CD4-positive, alpha-beta T cell treated with Interleukin-15 for 1 hour (primary cell): ENCODE data around the gene S1PR3.

Experiments used
- DNase-seq: peaks from one replicate; pipeline ENCODE4 v3.0.0-alpha.2; 2020

The S1PR3 gene

DNA sequence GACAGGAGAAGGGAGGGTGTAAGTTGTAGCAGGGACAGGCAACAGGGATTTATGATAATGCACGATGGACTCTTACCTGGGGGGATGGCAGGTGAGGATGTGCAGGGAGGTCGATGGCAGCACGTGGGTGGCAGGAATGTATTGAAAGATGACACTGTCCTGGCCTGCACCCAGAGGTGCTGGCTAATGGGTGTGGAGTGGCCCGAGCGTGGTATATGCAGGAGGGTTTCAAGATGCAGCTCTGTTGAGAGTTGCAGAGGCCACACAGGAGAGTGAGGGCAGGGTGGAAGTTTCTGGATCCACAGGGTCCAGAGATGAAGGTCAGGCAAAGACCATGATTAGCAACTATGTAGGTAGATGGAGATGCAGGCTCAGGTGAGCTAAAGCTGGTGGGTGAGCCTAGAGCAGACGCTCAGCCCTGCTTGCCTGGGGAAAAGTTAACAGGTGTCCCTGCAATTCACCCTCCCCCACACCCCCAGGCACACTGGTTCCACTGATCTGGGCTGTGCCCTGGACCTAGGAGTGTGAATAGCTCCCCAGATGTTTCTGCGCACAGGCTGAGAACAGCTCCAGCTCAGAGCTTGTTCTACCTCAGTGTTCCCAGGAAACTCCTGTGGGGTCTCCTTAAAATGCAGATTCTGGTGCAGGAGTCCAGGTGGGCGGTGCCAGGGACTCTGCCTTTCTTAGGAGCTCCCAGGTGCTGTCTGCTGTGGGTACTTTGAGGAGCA lies 21.5 kb upstream of the S1PR3 start:
- no peak for DNase-seq

DNA sequence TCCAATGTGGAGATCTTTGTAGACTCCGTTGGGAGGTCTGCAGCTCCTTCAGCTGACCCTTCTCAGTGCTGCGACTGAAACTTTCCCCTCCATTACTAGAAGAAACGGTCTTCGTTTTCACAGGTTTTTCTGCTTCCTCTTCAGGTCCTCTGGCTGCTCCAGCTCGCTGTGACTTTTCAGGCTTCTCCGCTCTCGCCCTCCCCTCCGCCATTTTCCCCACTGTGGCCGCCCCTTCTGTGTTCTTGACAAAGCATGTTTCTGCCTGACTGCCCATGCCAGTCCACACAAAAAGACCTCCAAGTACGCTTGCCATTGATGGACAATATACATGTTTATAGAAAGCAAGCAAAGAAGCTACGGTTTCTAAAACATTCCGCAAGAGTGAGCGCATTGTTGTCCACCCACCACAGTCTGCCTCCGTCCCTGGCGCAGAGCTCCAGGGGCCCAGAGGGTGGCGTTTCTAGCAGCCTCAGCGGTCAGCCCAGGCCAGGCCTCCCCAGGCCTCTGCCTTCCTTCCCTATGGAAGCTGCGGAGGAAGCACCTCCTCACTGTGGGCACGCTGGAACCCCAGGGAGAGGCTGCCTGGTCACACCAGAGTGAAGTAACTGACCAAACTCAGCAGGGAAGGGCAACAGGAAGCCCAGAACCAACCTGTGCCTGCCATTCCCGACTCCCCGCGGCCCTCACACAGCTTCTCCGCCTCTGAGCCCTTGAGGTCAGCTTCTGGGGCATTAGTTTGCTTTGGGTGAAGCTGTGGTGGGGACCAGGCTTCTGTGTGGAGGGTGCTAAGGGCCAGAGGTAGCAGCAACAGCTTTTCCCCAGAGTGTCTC lies 19.9 kb upstream of the S1PR3 start:
- DNase-seq, result no peak

DNA sequence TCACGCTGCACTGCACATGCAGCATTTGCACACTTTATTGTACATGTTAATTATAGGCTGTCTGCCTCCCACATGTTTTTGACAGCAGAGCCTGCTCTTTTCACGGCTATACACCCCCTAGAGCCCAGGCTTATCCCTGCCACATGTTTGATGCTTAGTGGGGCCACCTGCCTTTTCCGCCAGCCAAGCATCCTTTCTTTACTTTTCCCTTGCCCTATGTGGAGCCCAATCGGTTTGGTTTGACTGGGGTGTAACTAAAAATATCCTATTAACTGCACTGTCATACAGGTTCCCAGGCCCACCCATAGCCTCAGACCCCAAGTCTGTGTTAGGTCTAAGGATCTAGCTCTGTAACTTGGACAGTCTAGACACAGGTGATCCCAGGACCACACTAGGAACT lies 18.9 kb upstream of the S1PR3 start:
- DNase-seq, result no peak

DNA sequence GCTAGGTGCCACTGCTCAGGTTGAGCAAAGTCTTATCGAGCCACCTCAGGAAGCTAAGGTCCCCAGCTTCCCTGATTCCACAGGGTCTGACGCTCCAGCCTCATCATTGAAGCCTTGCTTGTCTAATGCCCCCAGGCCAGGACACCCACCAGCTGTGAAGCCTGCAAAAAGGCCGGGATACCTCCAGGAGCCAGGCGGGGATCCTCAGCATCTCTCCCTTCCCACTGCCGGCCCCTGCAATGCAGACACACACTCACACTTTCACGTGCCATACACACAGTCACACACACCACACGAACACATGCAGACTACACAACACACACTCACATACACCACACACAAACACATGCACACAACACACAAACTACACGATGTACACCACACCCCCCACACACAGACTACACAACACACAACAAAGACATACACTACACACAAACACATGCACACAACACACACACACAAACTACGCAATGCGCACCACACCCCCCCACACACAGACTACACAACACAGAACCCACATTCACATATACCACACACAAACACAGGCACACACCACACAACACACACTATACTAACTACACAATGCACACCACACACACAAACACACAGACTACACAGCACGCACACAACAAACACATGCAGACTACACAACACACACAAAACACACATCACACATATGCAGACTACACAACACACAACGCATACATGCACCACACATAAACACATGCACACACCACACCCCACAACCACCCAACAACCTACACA lies 17.8 kb upstream of the S1PR3 start:
- DNase-seq, result no peak

DNA sequence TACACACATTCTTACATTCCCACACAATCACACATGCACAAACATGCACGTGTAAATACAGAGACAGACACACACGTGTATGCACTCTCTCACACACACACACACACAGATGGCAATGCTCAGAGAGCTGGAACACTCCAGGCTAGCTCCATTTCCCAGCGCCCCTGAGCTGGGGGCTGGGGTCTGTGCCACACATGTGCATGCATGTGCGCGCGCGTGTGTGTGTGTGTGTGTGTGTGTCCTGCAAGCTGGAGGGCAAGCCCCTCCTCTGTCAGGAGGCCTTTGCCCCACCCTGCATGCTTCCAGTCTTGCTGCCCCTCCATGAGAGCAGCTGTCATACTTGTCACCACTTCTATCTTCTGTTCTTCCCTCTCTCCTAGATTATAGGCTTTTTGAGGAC lies 16.6 kb upstream of the S1PR3 start:
- no peak for DNase-seq

DNA sequence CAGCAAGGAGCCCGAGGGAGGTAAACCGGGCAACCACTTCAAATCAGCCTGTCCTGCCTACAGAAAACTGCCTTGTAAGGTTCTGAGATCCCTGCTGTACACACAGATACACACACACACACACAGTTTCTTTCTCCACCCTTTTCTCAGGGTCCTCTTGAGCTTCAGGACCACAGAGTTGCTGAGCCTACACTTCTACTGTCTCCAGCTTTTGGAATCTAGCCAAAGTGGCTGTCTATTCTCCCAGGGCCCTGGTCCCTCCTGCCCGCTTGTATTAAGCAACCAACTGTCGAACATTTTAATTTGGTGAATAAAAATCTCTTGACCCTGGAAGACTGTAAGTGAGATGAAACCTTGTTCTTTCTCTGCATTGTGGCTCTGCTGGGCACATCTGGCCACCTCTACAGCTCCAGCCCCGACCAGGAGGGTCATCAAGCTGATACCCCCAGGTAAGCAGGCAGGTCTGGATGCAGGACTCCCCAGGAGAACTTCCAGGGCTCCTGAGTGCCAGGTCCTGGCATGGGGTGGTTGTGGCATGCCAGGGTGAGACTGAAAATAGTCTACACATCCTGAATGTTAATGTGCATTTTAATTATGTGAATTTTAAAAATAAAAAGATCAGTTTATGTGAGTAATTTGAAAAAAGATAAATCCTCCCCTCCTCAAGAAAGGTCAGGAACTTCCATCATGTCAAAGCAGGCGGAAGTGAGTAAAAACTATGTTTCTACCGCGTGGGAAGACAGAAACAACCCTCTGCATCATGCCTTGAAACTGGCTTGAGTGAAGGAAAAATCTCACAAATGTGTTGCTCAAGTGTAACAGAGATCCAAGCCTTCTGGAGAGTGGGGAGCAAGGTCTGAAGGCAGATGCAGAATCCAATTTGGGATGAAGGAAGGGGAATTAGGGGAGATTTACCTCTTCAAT lies 15.0 kb upstream of the S1PR3 start:
- DNase-seq, result no peak

DNA sequence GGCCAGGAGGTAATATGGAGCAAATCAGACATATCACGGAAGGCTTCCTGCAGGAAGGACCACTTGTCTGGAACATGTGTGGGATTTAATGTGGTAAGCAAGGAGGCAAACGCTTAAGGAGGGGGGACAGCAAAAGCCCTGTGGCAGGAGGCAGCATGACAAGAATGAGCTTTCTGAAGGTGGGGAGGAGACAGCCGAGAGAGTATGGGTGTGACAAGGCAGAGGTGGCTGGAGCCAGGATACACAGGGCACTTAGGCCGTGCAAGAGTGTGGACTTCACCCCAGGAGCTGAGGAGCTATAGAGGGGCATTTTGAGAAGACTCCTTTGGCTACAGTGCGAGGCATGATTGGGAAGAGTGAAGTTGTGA lies 14.4 kb upstream of the S1PR3 start:
- DNase-seq, result no peak

DNA sequence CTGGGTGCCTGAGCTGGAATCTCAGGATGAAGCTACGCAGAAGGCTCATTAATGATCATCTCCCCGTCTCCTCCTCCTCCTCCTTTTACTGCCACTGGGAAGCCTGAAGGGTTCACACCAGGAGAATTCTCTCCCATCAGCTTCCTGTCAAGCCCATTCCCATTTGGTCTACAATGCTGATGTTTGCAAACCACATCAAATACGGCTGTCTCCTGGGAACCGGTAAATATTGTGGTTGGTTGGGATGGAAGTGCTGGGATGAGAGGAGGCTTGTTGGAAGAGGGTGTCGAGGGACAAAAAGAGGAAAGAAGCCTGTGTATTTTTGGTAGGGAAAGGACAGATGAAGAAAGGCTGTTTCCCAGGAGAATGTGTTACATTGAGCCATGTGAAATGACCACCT lies 13.2 kb upstream of the S1PR3 start:
- no peak for DNase-seq

DNA sequence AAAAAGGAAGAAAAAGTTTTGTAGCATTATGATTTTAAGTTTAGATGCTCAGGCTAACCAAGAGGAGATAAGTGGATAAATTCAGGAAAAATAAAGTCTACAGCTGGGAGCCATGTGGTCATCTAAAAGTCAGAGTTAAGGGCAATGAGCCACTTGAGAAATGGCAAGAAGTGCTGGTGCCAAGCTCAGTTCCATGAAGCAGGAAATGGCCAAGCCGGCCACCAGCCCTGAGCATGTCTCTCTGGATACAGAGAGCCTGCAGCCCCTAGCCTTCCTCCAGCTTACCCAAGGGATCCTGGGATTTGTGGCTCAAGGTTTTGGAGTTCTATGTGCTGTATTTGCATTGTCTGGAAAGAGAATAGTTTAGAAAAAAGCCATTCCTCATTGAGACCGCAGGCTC lies 12.2 kb upstream of the S1PR3 start:
- DNase-seq, result no peak

DNA sequence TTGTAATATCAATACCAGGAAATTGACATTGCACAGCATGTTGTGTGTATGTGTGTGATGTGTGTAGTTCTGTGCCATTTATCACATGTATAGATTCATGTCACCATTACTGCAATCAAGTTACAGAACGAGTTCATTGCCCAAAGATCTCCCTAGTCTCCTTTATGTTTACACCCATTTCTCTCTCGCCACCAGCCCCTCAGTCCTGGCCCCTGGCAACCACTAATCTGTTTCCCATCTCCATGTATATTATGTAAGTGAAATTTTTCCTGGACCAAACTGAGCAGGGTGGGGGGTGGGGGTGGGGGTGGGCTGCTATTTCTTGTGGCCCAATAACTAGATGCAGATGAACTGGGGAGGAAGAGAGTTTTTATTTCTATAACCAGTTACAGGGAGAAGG lies 11.5 kb upstream of the S1PR3 start:
- no peak for DNase-seq

DNA sequence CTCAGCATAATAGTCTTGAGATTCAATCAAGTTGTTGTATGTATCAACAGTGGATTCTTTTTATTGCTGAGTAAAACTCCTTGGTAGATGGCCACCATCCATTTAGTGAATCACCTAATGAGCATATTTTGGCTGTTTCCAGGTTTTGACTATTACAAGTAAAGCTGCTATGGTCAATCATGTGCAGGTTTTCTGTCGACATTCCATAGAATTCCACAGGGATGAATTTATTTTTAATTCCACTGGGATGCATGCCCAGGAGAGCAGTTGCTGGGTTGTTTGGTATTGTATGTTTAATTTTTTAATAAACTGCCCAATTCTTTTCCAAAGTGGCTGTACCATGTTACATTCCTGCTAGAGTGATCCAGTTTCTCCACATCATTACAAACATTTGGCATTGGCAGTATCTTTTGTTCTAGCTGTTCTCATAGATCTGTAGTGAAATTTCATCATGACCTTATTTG lies 10.5 kb upstream of the S1PR3 start:
- DNase-seq, result no peak

DNA sequence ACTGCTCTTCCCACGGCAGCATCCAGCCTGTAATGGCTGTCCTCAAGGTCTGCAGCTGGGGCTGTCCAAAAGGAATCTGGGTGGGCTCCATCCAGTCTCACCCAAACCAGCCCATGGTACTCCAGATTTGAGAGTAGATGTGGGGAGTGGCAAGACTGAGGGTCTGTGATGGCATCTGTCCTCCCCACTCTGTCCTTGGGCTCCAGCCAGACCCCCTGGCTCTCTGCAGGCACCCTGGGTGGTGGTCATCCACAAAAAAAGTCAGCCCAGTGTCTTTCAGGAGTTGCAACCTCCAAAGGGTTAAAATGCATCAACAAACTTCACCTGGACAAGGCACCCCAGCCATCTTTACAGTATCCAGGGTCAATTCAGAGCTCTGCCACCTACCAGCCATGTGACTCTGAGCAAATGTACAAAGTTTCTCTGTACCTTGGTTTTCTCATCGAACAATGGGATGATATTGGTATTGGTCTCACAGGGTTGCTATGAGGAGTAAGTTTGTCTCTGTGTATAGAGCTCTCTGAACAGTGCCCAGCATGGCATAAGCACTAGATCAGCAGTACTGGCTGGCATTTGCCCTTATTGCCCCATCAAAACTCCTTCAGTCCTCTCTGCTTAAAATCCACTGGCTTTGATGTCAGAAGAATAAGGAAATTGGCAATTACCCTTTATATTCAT lies 7.3 kb upstream of the S1PR3 start:
- DNase-seq, result no peak

DNA sequence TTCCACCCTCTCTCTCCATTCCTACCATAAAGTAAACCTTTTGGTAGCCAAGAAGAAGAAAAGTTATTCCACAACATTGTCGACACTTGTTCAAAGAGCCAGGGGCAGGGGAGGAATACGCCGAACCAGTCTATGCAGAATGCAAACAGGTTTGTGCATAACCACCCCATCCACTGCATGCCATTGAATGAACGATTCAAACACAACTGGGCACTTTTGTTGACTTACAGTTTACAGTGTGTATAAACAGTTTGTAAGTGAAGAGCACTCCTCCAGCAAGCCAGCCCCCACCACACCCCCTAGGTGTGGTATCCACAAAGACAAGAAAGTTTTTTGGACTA lies 6.8 kb upstream of the S1PR3 start:
- DNase-seq, result no peak

DNA sequence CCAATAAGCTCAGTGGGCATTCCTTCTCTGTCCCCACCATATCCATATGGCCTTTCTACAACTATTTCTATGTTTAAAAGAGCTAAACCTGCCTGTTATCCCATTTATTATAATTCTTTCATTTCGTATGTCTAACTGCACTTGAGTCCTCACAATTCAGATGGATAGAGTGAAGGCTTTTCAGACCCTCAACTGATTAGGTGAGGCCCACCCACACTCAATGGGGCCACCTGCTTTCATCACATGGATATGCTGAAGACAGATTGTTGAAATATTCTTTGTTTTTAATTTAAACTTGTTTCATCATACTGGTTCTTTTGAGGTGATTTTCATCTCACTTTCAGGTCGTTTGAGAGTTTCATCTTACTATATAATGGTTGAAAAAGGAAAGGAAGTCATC lies 5.7 kb upstream of the S1PR3 start:
- no peak for DNase-seq

DNA sequence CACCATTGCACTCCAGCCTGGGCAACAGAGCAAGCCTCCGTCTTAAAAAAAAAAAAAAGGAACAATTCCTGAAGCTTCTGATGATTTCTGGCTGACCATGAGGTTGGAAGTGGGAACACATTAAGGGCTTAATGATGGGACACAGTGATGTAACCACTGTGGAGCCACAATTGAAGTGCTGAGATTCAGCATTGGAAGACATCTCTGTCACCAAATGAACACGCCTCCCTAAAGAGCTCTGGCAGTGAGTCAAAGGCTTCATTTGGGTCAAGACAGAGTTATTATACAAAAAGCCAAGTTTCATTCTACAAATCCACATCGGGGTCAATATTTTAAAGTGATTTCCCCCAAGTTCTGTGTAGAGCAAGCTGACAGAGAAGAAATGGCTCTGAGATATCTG lies 4.5 kb upstream of the S1PR3 start:
- no peak for DNase-seq

DNA sequence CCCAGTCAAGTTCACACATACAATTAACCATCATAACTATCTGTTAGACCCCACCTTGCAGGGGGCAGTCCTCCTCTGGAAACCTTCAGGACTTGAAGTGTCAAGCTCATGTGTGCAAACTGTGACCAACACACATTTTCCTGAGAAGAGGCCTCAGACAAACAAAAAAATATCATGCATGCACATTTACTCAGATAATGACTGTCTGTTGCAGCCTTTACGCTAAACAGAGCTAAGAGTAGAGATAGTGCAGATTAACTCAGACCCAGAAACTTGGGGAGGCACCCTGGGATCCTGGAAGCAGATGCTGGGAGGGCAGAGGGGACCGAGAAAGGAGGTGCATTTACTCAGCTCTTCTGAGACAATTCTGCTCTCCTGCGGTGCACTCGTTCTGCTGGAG lies 3.6 kb upstream of the S1PR3 start:
- DNase-seq, result no peak

DNA sequence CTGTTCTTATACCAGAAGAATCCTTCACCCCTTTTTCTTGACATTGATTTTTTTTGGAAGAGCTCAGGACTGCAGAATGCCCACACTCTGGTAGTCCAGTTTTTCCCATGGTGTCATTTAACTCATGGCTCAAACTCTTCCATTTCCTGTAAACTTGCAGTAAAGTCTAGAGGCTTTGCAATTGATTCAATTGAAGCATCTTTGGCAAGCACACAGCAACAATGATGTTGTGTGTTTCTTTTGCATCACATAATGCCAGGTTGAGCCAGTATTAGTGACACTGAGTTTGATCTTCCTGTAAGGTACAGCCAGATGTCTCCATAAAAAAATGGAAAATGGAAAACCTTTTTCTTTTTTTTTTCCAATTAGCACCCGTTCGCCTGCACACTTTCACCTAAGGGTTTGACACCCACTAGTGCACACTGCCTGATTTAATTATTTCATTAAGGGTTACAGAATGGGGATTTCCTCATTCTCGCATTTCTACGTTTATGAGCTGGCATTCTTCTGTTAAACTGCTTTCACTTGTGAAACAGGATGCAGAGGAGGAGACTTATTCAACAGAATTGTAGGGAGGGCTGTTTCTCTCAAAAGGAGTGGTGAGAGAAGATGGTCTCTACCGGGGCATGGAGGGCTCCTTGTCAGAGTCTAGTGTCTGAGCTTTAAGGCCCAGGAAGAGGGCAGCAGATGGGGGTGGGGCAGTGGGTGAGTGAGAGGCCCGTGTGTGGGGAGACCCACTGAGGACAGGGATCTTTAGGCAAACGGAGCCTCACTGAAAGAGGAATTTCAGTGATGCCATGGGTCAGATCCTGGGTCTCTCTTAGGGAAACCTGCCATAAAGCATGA lies 2.2 kb upstream of the S1PR3 start:
- DNase-seq, result no peak

DNA sequence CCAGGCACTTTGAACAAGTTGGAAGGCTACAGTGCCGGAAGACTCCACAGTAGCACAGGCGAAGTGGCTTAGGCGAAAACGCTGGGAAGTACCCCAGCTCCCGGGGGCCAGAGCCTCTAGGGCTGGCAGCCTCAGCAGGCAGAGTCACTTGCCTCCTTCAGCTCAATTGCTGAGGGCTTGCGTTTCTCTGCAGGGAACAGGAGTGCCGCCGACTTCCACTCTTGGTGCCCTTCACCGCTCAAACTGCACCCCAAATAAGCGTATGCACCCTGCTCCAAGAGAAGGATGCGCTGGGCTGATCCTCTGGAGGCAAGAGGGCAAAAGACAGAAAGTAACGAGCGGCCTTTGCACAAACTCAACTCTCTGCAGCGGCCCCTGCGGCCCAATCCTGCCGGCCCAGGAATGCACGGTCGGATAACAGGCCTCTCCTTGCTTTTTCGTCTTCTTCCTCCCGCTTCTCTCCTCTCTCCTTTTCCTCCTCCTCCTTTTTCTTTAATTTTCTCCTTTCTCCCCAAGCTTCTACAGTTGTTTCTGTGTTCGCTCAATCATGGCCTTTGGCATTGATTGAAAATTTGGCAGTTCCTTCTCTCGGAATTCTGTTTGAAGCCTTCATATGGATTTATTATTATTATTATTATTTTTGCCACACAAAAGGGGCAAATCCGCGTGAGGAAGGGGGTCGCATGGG lies 1.1 kb upstream of the S1PR3 start:
- no peak for DNase-seq

DNA sequence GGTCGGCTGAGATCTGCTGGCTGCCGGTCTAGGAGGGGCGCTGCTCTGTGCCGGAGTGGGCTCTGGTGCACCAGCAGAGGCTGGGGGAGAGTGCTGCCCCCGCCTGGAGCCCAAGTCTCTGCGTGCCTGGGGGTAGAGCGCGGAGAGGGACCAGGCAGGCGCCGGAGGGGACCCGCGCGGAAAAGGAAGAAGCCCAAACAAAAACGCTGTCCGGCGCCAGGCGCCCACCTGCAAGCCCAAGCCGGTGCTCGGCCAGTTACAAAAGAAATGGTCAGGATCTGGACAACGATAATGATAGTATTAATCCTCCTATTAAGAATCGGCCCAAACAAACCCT lies 571 bp upstream of the S1PR3 start:
- DNase-seq, result no peak

DNA sequence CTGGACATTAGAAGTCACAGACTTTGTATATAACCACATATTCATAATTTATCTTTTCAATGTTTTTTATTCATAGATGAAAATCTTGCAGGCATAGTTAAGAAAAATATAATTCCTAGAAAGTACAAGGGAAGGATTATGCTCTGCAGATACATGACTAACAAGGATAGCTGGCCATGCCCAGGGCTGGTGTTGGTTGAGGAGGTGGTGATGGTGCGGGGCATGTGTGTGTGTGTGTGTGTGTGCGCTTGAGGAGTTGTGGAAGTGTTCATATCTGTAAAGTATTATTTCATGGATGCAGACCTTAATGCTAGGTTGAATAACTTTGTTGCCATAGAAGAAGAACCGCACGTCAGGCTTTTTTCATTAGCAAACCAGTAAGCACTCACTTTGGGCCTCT lies 1.3 kb downstream of the S1PR3 start:
- no peak for DNase-seq

DNA sequence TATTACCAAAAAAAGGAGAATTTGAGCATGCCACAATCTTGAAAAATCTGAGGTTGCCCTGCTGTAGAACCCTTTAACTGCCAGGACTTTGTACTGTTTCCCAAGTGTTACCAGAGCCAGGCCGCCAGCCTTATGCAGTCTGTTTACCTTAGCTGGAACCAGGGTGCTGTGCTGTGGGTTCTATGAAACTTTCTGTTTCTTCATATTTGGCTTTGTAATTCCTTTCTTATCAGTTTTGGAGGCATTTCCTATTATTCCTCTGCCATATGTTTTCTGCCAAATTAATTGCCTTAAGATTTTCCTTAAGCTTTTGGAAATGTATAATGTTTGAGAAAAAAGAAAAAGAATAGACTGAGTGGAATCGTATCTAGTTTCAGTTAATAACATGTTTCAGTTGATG lies 2.1 kb downstream of the S1PR3 start:
- DNase-seq, result no peak
